HUES64 (cell line): Measurements from ENCODE around the gene MANBA. TPM values are rescaled to one million over a fixed set of nuclear protein-coding genes. Genes with fewer than 3 reads are reported as not detected.

Experiments
- H3K27ac ChIP-seq: 2 replicates; pipeline ENCODE4 v1.7.0; 2013; ENCODE audit warnings: low read depth, low read length, inconsistent platforms
- H3K27me3 ChIP-seq: 2 replicates; pipeline ENCODE4 v1.6.1; 2013; ENCODE audit warnings: mild to moderate bottlenecking, low read length; ENCODE audit not compliant: insufficient read depth
- H3K36me3 ChIP-seq: 2 replicates; pipeline ENCODE4 v1.6.1; 2013; ENCODE audit warnings: mild to moderate bottlenecking, low read length; ENCODE audit not compliant: insufficient read depth
- H3K4me1 ChIP-seq: 2 replicates; pipeline ENCODE4 v1.6.1; 2013; ENCODE audit warnings: mild to moderate bottlenecking, low read length, moderate library complexity; ENCODE audit not compliant: insufficient read depth
- H3K4me3 ChIP-seq: 2 replicates; pipeline ENCODE4 v1.5.1; 2013; ENCODE audit warnings: mild to moderate bottlenecking, low read length, moderate library complexity
- H3K9ac ChIP-seq: 2 replicates; pipeline ENCODE4 v1.6.1; 2013; ENCODE audit warnings: mild to moderate bottlenecking, low read depth, low read length
- H3K9me3 ChIP-seq: 2 replicates; pipeline ENCODE4 v1.6.1; 2013; ENCODE audit warnings: low read depth, low read length; ENCODE audit not compliant: insufficient read depth
- WGBS: fragments of 150-250, 120-280 bp; methylation state at CpG from one replicate; pipeline ENCODE4 v1.1.7; 2013; ENCODE audit warnings: missing lambda C conversion rate; 5-methylcytosine and 5-hydroxymethylcytosine counted together
- polyA plus RNA-seq, 2 experiments: library from polyadenylated mRNA; stranded (reverse); fragments of 50-300 nt; gene quantifications; one replicate each; pipeline ENCODE4 v1.2.3, GENCODE V29; 2013

Gene MANBA
- polyA plus RNA-seq (2013, experiment 1 of 2): 15.1 TPM
- 18.5 TPM for polyA plus RNA-seq (2013, experiment 2 of 2)

DNA sequence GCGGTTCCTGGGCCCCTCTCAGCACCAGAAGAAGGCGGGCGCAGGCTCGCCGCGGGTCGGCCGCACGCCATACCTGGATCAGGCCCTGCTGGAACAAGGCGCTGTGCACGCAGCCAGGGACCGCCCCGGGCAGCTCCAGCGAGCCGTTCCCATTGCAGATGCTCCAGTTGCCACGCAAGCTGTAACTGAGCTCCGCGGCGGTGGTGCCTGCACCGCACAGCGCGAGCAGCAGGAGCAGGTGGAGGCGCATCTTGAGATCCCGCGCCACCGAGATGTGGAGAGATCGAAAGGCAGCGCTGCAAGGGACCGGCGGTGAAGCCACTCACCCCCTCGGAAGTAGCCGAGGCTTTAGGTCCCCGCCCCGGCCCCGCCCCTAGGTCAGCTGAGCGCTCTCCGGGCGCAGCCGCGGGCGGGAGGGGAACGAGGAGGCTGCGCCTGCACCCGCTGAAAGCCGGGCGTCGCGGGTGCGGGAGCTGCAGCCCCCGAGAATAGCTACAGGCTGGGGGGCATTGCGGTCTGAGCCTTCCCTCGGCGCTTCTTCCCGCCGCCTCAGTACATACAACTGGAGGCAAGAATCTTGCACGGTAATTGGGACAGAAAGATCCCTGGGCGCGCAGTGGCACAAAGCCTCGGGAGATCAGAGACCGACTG lies at the start of gene MANBA:
Gene MANBA, minus strand, starts transcription at position 324 of the 651 bp plus-strand sequence. Its CDS starts 74 bp downstream, at position 250.
- Histone ChIP-seq H3K9ac (peak within 1 kb of the TSS; percentile 84), H3K9me3 (no peaks in the 10 kb centered on the region), H3K4me3 (peak within 1 kb of the TSS; percentile 96), H3K36me3 (no peaks in the 10 kb centered on the region), H3K27me3 (peaks cover 12% of the 10 kb centered on the region; the same call in 1 of the 2 replicates), H3K4me1 (peaks cover 6% of the 10 kb centered on the region; the same call in 1 of the 2 replicates), H3K27ac (peak within 1 kb of the TSS; percentile 52)
- under 1% methylated on average over 60 of the region's 60 CpGs for WGBS

GRCh38 chr4:102809691-102810090 lies 48.9 kb upstream of the MANBA start:
- no peaks in the 10 kb centered on the region for H3K9me3 ChIP-seq
- H3K27ac ChIP-seq: no peak overlapping the region
- 95% methylated on average over 2 of the region's 2 CpGs for WGBS
- no peak overlapping the region for H3K9ac ChIP-seq
- no peaks in the 10 kb centered on the region for H3K27me3 ChIP-seq
- peaks cover 28% of the 10 kb centered on the region for H3K4me1 ChIP-seq
- peaks cover 71% of the 10 kb centered on the region for H3K36me3 ChIP-seq
- no peak overlapping the region for H3K4me3 ChIP-seq

GRCh38 chr4:102809190-102809589 lies 48.4 kb upstream of the MANBA start:
- Histone ChIP-seq H3K9ac (no peak overlapping the region), H3K27me3 (no peaks in the 10 kb centered on the region), H3K4me1 (peaks cover 28% of the 10 kb centered on the region), H3K9me3 (no peaks in the 10 kb centered on the region), H3K27ac (no peak overlapping the region), H3K4me3 (no peak overlapping the region), H3K36me3 (peaks cover 76% of the 10 kb centered on the region)
- 100% methylated on average over 2 of the region's 3 CpGs for WGBS

DNA sequence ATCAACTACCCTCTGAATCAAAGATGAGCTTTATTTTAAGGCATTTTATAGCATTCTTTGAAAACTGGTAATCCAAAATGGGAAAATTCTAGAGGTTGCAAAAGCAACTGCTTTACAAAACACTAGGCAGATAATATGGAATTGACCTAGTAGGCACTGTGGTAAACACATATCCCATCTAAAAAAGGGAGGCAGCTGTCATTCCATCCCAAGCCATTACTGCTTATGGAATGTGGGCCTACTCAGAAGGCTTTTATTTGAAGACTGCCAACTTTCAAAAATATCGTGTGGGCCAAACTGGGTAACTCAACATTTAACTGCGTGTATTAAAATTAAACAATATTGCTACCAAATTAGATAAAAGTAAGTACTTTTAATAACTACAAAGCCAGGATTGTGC lies 47.2 kb upstream of the MANBA start:
- Histone ChIP-seq H3K36me3 (peaks cover 78% of the 10 kb centered on the region), H3K27me3 (no peaks in the 10 kb centered on the region), H3K9ac (no peak overlapping the region), H3K4me1 (peaks cover 18% of the 10 kb centered on the region), H3K27ac (no peak overlapping the region), H3K9me3 (no peaks in the 10 kb centered on the region), H3K4me3 (no peak overlapping the region)
- WGBS: 97% methylated on average over 2 of the region's 2 CpGs

GRCh38 chr4:102807345-102807744 lies 46.6 kb upstream of the MANBA start:
- WGBS: no CpG with 5 or more reads among the region's 1 CpG
- no peaks in the 10 kb centered on the region for H3K27me3 ChIP-seq
- H3K9ac ChIP-seq: no peak overlapping the region
- H3K27ac ChIP-seq: no peak overlapping the region
- no peaks in the 10 kb centered on the region for H3K9me3 ChIP-seq
- no peak overlapping the region for H3K4me3 ChIP-seq
- peaks cover 84% of the 10 kb centered on the region for H3K36me3 ChIP-seq
- H3K4me1 ChIP-seq: peaks cover 12% of the 10 kb centered on the region

DNA sequence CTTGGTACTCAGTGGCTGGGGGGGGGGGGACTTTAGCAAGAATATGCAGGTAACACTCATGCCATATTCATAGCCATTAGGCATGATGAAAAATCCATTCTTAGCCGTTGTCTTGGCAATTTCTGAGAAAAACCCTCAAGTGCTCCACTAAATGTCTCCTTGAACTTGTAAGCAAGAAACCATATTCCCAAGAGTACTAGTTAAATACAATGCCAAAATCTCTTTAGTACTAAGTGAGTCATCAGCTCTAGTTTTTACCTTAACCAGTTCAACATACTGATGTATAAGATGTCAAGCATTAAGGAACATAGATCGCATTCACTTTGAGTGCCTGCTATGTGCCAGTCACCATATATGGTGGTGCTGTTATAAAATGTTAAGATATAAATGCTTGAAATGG lies 39.0 kb upstream of the MANBA start:
- Histone ChIP-seq H3K27me3 (no peaks in the 10 kb centered on the region), H3K36me3 (peaks cover 100% of the 10 kb centered on the region), H3K9me3 (no peaks in the 10 kb centered on the region), H3K27ac (no peak overlapping the region), H3K4me3 (no peak overlapping the region), H3K9ac (no peak overlapping the region), H3K4me1 (peaks cover 3% of the 10 kb centered on the region; the same call in 1 of the 2 replicates)
- over 99% methylated on average over 2 of the region's 2 CpGs for WGBS

- Histone ChIP-seq H3K4me3 (no peak overlapping the region), H3K9me3 (no peaks in the 10 kb centered on the region), H3K36me3 (peaks cover 63% of the 10 kb centered on the region), H3K27ac (no peak overlapping the region), H3K27me3 (no peaks in the 10 kb centered on the region), H3K9ac (no peak overlapping the region), H3K4me1 (peaks cover 3% of the 10 kb centered on the region; the same call in 1 of the 2 replicates)
- 100% methylated on average over 2 of the region's 2 CpGs for WGBS
These were observed 34.2 kb upstream of the MANBA start for GRCh38 chr4:102794999-102795398.

GRCh38 chr4:102792361-102792936 lies 31.7 kb upstream of the MANBA start:
- no peaks in the 10 kb centered on the region for H3K27me3 ChIP-seq
- H3K36me3 ChIP-seq: peaks cover 38% of the 10 kb centered on the region
- no peak overlapping the region for H3K9ac ChIP-seq
- H3K27ac ChIP-seq: no peak overlapping the region
- no peaks in the 10 kb centered on the region for H3K4me1 ChIP-seq
- no peak overlapping the region for H3K4me3 ChIP-seq
- no peaks in the 10 kb centered on the region for H3K9me3 ChIP-seq
- 94% methylated on average over 2 of the region's 2 CpGs for WGBS

- Histone ChIP-seq H3K27me3 (no peaks in the 10 kb centered on the region), H3K9me3 (no peaks in the 10 kb centered on the region), H3K36me3 (peaks cover 28% of the 10 kb centered on the region), H3K4me3 (no peak overlapping the region), H3K27ac (no peak overlapping the region), H3K9ac (no peak overlapping the region), H3K4me1 (no peaks in the 10 kb centered on the region)
- 80% methylated on average over 7 of the region's 7 CpGs for WGBS
These were observed 30.6 kb upstream of the MANBA start for GRCh38 chr4:102791318-102791835.

DNA sequence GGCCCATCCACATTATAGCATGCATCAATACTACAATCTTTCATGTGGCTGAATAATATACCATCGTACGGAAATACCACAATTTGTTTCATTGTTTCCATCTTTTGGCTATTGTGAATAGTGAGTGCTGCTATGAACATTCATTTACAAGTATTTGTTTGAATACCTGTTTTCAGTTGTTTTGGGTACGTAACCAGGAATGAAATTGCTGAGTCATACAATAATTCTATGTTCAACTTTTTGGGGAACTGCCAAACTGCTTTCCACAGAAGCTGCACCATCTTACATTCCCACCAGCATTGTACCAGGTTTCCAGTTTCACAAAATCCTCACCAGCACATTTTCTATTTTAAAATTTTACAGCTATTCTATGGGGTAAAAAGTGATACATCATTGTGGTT lies 28.5 kb upstream of the MANBA start:
- H3K4me3 ChIP-seq: no peak overlapping the region
- no peaks in the 10 kb centered on the region for H3K9me3 ChIP-seq
- H3K27me3 ChIP-seq: no peaks in the 10 kb centered on the region
- no peak overlapping the region for H3K27ac ChIP-seq
- H3K4me1 ChIP-seq: no peaks in the 10 kb centered on the region
- no peak overlapping the region for H3K9ac ChIP-seq
- WGBS: 89% methylated on average over 3 of the region's 3 CpGs
- peaks cover 9% of the 10 kb centered on the region for H3K36me3 ChIP-seq

GRCh38 chr4:102787944-102788343 lies 27.2 kb upstream of the MANBA start:
- no peaks in the 10 kb centered on the region for H3K4me1 ChIP-seq
- H3K4me3 ChIP-seq: no peak overlapping the region
- no peaks in the 10 kb centered on the region for H3K27me3 ChIP-seq
- 94% methylated on average over 3 of the region's 3 CpGs for WGBS
- no peak overlapping the region for H3K27ac ChIP-seq
- H3K36me3 ChIP-seq: peaks cover 6% of the 10 kb centered on the region
- H3K9ac ChIP-seq: no peak overlapping the region
- no peaks in the 10 kb centered on the region for H3K9me3 ChIP-seq
